HG03039 (cell line): ENCODE data around the gene LYSMD2.

ENCODE experiments used
- ATAC-seq: cut with Tn5 transposase; IDR thresholded peaks from one replicate; pipeline ENCODE4 v1.9.1; 2021; ENCODE audit warnings: mild to moderate bottlenecking, moderate library complexity; ENCODE audit not compliant: unreplicated experiment

The LYSMD2 gene

GRCh38 chr15:51752888-51753287, 15.4 kb upstream of the LYSMD2 start:
- ATAC-seq: no peak

DNA sequence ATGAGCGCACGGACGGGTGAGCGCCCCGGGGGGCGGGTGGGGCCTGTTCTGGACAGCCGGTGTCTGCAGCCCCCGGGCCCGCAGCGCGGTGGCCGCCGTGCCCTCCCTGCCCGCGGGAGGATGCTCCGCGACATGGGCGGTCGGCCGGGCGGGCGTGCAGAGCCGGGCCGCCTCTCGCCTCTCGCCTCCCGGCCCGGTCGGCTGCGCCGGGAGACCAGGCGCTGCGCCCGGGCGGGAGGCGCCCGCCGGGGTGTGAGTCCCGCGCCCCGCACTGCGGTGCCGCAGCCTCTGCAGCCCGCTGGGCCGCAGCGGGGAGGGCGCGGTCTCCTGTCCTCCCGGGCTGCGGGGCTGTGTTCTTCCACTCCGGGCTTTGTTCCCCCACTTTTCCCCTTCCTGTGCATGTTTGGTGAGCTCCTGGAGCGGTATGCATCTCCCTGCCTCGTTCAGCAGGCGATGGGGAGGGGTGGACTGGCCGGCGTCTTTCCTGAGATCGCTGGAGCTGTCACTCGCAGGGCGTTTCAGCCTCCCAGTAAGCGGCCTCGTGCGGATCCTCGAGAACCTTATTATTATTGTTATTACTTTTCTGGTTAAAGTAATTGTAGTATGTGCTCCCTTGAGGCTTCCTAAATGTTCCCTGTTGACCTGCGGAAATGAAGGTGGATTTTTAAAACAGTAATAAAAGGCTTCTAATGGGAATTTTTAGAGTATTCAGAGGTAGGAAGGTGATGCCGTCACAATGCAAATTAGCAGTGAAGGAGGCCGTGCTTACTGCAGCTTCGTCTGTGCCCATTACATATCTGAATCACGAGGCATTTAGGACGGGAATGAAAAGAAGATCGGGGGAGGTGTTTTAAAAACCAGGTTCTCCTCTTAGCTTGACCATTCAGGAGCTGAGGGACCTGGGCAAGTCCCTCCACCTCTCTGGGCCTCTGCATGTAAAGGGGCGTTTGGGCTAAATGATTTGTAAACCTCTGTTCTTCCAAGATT, 14.5 kb upstream of the LYSMD2 start:
- ATAC-seq: peak; percentile 33

DNA sequence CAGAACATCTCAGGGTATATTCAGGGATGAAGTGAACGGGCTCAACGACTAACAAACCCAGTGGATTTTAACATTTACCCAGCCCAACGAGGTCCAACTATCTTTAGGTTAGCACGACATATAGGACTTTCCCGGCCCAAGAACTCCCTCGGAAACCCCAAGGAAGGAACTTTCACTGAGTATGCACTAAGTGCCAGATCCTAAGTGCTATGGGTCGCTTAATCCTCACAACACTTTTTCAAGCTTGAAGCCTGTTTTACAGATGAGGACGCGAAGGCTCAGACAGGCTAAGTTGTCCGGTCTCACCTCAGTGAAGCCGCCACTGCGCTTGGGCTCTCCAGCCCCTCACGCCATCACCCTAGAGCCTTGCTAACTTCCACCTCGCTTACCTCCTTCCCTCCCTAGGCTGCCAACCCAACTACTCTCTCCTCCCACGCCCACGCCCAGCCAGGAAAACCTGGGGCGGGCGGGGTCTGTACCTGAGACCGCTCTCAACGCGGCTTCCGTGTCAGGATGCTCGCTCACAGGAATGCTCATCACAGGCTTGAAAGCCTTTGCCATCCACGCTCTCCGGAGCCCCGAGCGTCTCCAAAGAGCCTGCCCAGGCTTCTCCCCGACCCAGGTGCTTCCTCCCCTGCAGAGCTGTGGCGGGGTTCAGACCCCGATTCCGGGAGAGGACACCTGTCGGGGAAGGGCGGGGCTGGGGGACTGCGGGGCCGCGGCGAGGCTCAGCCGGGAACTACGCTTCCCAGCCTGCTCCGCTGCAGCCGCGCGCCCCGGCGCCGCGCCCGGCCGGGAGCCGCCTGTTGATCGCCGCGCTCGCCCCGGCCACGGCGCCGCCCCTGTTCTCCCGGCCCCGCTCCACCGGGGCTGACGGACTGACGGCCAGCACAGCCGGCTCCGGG, 13.6 kb upstream of the LYSMD2 start, which contains the start of gene TMOD2:
Gene TMOD2, plus strand, starts transcription at position 806 of the 905 bp plus-strand sequence. CDS start 14,845 bp downstream, outside the sequence.
- peak; percentile 78 for ATAC-seq

DNA sequence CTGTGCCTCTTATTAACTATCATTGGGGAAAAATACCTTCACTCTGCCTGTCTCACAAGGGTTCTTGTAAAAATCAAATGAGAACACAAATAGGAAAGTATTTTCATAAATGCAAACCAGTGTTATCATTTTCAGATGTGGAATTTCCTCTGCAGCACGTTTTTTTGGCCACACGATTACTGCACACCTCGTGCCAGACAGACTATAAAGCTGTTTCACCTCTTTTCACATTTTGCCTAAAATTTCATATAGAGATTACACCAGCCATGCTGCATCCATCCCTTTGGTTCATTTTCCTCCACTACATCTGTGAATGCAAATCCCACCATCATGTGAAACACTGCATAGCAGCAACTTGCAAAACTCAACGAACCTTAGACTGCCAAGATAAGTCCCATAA, 12.7 kb upstream of the LYSMD2 start:
- no peak for ATAC-seq

DNA sequence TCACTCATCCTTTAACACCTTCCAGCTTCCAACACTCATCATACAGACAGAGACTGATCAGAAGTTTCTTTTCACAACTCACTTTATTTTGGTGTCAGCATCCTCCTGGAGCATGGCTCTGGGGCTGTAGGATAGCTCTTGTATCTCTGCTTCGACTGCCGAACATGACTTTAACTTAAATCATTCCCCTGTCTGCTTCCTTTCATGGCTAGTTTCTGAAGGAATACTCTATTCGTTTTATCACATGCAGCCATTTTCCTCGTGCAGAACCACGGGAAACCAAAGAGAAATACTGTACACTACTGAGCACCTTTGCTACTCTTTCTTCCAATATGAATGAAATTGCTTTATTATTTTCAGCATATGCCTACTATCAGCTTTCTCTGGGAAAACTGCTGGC, 11.9 kb upstream of the LYSMD2 start:
- ATAC-seq: no peak

GRCh38 chr15:51739061-51739712, 1.7 kb upstream of the LYSMD2 start:
- no peak for ATAC-seq

DNA sequence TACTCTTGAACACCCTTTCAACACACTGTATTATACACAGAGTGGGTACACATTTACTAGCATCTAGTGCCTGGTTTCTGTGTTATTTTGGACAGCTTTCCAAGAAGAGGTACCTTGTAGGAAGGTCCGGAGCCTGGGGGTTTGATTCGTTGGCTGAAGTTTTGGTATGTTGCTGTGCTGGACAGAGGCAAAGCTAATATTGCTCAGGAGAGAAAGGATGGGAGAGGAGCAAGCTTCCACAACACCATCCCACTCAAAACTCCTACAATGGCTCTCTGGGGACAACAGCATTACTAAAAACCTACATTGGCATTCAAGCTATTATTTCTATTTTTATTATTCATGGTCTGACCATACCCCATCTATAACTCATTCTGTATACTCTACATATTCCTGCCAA, 1.1 kb upstream of the LYSMD2 start:
- no peak for ATAC-seq

DNA sequence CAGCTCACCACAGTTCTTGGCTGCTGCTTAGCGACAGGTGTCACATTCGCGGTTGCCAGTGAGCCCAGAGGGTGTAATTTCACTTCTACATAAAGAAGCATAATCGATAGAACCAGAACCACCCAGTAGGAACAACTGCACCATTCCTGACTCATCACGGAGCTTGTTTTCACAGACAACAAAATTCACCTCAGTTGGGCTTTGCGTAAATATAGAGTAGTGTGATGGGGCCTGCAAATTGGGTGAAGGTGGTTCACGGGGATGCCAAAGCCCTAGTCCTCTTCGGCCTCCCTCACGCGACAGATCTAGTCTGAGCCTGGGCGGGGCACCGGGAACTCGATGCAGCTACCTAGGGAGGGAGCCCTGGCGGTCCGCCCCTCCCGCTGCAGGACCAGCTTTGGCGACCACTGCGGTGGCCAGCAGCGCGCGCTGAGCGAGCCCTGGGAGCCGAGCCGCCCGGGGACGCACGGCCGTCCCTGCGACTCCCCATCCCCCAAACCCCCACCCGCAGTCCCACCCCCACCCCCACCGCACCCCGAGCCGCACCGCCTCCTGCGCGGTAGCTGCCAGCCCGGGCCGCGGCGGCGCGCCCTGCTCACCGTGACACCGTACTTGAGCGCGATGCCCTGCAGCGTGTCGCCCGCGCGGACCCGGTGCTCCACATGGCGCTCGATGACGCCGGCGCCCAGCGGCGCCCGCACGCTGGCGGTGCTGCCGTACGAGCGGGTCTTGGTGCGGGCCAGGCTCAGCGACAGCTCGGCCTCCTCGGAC, 519 bp downstream of the LYSMD2 start:
- ATAC-seq: peak; percentile 20

DNA sequence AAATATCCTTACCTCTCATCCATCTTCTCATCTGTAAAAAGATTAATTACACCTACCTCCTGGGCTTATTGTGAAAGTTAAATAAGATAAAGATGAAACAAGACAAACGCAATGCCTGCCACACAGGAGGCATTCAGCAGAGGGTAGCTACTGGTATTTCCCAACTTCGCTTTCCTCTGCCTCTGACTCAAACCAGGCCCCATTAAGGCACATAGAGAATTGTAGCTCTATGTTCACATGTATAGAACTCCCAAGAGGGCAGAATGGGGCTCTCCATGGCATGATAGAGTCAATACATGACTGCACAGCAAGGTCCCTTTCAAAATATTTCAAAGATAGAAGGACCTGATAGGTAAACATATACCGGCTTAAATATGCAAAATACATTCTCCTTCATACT, 1.4 kb downstream of the LYSMD2 start:
- no peak for ATAC-seq

DNA sequence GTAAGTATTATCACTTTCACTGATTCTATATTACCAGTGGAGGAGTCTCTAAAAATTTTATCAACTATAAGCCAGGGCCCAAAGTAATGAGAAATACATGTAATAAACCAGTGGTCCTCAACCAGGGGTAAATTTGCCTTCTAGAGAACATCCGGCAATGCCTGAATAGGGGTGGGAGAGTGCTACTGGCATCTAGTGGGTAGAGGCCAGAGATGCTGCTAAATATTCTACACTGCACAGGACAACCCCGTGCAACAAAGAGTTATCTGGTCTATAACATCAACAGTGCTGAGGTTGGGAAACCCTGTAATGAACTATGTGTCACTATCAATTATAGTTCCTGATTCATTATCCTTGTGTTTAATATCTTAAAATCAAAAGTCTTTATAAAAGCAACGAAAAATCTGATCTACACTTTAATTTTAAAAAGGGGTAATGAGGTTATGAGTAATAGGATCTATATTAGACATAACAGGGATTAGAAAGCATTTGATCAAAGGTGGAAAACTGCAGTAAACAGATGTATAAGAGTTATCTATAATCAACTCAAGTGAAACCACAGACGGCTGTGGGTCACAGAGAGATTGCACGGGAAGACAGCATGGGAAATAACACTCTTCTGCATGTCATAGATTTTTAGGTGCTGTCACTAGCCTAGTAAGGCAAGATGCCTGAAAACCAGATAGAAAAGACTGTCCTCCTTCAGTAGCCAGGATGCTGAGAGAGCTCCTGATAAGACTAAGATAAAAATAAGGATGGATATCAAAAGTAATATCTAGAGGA, 2.0 kb downstream of the LYSMD2 start:
- ATAC-seq: no peak

DNA sequence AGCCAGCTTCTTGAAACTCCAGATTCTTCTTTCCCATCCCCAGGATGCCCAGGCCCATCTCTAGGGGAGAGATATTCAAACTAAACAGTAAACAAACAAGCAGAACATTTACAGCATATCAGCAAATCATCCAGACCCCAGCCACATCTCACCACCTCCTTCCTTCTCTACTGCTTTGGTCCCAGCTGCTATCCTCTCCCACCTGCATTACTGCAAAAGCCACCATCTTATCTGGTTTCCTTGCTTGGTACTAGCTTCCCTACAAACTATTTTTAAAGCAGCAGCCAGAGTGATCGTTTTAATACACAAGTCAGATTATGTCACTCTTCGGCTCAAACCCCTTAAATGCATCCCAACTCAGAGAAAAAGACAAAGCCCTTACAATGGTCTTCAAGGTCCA, 4.8 kb downstream of the LYSMD2 start:
- no peak for ATAC-seq

GRCh38 chr15:51731549-51732267, 5.7 kb downstream of the LYSMD2 start:
- ATAC-seq: peak; percentile 63

GRCh38 chr15:51727141-51727897, 10.1 kb downstream of the LYSMD2 start:
- ATAC-seq: no peak

DNA sequence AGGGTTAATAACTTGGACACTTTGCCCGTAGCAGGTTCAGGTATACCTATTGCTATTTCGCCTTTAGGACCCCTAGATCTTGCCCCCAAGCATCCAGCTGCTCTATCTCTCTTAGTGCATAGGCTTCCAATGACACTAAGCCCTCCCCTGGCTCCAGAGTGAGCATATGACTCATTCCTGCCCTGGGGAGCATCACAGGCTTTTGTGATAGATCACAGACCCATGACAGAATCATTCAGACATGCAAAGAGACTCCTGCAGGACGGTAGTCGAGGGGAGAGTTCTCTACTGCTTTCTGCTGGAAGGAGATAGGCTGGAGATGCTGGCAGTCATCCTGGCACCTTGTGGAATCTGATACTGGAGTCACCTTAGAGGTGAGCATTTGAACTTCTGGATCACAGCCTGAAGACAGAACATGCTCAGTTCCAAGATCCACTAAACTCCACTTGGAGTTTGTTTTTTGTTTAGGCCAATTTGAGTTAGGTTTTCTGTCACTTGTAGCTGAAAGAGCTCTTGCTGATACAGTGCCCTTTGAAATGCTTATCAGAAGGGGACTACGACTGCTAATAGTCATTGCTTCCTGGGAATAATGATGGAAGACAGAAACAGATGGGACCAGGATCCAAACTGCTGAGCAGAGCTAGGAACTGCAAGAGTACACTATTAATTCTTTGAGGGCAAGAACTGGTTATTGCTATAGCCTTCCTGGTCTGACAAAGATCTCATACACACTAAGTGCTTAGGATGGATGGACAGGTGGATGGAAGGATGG, 11.0 kb downstream of the LYSMD2 start:
- ATAC-seq: peak; percentile 92

- ATAC-seq: no peak
Observed at GRCh38 chr15:51724673-51725072, 12.8 kb downstream of the LYSMD2 start.

DNA sequence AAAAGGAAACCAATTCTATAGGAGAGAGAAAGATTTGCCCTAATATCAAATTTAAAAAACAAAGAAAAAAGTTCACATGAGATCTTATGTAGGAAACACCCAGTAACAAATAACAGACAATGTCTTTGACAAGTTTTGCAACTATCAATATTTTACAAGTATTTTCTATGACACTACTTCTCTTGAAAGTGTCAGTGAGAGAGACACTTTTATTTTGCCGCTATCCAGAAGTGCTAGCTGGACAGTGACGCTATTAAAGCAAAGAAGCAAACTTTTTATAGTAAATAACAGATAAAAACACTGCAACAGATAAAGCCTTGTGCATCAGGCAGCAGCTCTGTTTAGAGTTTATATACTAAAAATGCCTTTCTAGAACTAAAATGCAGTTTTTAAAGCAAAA, 13.3 kb downstream of the LYSMD2 start:
- no peak for ATAC-seq

- ATAC-seq: no peak
Observed at GRCh38 chr15:51721199-51721960, 16.1 kb downstream of the LYSMD2 start.
